ENCODE measurements around the gene IER5.
"Not testable (repeated sequence)": the region's sequence is repeated elsewhere in the genome, so short reads cannot be mapped to it uniquely, and the experiment has no call there.

The IER5 gene

GRCh38 chr1:181115971-181116370 is 27.5 kb downstream of the IER5 start:
- not testable (repeated sequence) for DNase-seq

- no peak for DNase-seq
These were observed 28.4 kb downstream of the IER5 start for GRCh38 chr1:181116819-181117390.

GRCh38 chr1:181117648-181118449 is 29.3 kb downstream of the IER5 start:
- no peak for DNase-seq

GRCh38 chr1:181119093-181119989 is 30.8 kb downstream of the IER5 start:
- DNase-seq = no peak

- no peak for DNase-seq
These were observed 32.4 kb downstream of the IER5 start for GRCh38 chr1:181120924-181121323.

GRCh38 chr1:181121498-181121897 is 33.0 kb downstream of the IER5 start:
- no peak for DNase-seq

- no peak for DNase-seq
These were observed 33.7 kb downstream of the IER5 start for GRCh38 chr1:181122222-181122621.

GRCh38 chr1:181123173-181123572 is 34.7 kb downstream of the IER5 start:
- DNase-seq = no peak

GRCh38 chr1:181124291-181124751 is 35.8 kb downstream of the IER5 start:
- peak; percentile 80 for DNase-seq

GRCh38 chr1:181126289-181126688 is 37.8 kb downstream of the IER5 start:
- no peak for DNase-seq

GRCh38 chr1:181126871-181127587 is 38.5 kb downstream of the IER5 start:
- DNase-seq = no peak

- DNase-seq = peak; percentile 40
These were observed 39.5 kb downstream of the IER5 start for GRCh38 chr1:181127898-181128453.

GRCh38 chr1:181128592-181129497 is 40.3 kb downstream of the IER5 start:
- peak; percentile 92 for DNase-seq

- peak; percentile 91 for DNase-seq
These were observed 41.5 kb downstream of the IER5 start for GRCh38 chr1:181129771-181130606.

- peak; percentile 65 for DNase-seq
These were observed 42.9 kb downstream of the IER5 start for GRCh38 chr1:181131255-181131941.

GRCh38 chr1:181133441-181133951 is 45.0 kb downstream of the IER5 start:
- no peak for DNase-seq

- no peak for DNase-seq
These were observed 45.5 kb downstream of the IER5 start for GRCh38 chr1:181133969-181134418.

GRCh38 chr1:181134543-181135436 is 46.3 kb downstream of the IER5 start:
- peak; percentile 81 for DNase-seq

Data from OCI-M1 (cell line).